ENCODE measurements around the gene NR2C1. TPM values are rescaled to one million over a fixed set of nuclear protein-coding genes. Genes with fewer than 3 reads are reported as not detected.
"Not testable (repeated sequence)": the region's sequence is repeated elsewhere in the genome, so short reads cannot be mapped to it uniquely, and the experiment has no call there.

Gene NR2C1
- total RNA-seq, 4 donors from 2014 or later = 13.3 to 36.0 (median 19.6) TPM

DNA sequence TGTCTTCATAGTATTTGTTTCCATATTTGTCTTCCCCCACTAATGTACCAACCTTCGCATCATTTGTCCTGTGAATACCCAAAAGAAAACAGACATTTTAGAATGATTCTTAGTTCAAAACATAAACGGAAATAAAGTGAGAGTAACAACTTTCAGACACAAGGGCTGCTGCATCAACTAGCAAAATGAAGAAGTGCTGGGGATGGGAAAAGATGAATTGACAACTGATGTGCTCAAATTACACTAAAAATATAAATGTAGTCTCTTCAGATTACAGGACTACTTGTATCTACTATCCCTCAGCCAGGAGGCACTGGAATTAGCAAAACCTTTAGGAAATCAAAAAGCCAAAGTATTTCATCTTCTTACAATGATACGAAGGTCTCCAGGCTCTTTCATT, 70.7 kb downstream of the NR2C1 start:
- 15 to 16% methylated on average over 3 of the region's 3 CpGs for WGBS, 2 donors
- Histone ChIP-seq H3K27ac (peak overlapping the region; percentile 88 to 94 (median 93)), H3K4me3 (peak overlapping the region; percentile 79 to 93 (median 86)), H3K27me3 (no peaks in the 10 kb centered on the region), H3K9me3 (peaks cover 0 to 8% (median 0%) of the 10 kb centered on the region in 3 donors), H3K36me3 (peaks cover 0 to 19% (median 0%) of the 10 kb centered on the region in 3 donors), H3K4me1 (peaks cover 8 to 43% (median 9%) of the 10 kb centered on the region in 3 donors)
- no peak for DNase-seq
- intact Hi-C loops (cut with DNase I) = no loop called here
- no peak for TF ChIP-seq POLR2A (IDR thresholded peaks at IDR 0.05)
- TF ChIP-seq, protein P1, sequence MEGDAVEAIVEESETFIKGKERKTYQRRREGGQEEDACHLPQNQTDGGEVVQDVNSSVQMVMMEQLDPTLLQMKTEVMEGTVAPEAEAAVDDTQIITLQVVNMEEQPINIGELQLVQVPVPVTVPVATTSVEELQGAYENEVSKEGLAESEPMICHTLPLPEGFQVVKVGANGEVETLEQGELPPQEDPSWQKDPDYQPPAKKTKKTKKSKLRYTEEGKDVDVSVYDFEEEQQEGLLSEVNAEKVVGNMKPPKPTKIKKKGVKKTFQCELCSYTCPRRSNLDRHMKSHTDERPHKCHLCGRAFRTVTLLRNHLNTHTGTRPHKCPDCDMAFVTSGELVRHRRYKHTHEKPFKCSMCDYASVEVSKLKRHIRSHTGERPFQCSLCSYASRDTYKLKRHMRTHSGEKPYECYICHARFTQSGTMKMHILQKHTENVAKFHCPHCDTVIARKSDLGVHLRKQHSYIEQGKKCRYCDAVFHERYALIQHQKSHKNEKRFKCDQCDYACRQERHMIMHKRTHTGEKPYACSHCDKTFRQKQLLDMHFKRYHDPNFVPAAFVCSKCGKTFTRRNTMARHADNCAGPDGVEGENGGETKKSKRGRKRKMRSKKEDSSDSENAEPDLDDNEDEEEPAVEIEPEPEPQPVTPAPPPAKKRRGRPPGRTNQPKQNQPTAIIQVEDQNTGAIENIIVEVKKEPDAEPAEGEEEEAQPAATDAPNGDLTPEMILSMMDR (IDR thresholded peaks at IDR 0.05) = no peak

DNA sequence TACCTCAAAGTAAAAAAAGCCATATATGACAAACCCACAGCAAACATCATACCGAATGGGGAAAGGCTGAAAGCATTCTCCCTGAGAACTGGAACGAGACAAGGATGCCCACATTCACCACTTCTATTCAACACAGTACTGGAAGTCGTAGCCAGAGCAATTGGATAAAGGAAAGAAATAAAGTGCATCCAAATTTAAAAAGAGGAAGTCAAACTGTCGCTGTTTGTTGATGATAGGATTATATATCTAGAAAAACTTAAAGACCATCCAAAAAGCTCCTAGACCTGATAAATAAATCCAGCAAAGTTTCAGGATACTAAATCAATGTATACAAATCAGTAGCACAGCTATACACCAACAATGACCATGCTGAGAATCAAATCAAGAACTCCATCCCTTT, 75.1 kb downstream of the NR2C1 start:
- H3K4me3 ChIP-seq = no peak overlapping the region
- no peaks in the 10 kb centered on the region for H3K9me3 ChIP-seq
- peaks cover 8 to 46% (median 9%) of the 10 kb centered on the region in 3 donors for H3K4me1 ChIP-seq
- DNase-seq = no peak
- TF ChIP-seq POLR2A (IDR thresholded peaks at IDR 0.05) = no peak
- TF ChIP-seq, protein P1 (IDR thresholded peaks at IDR 0.05) = no peak
- intact Hi-C loops (cut with DNase I) = no loop called here
- H3K27ac ChIP-seq = no peak overlapping the region
- H3K27me3 ChIP-seq = no peaks in the 10 kb centered on the region
- H3K36me3 ChIP-seq = peaks cover 0 to 45% (median 0%) of the 10 kb centered on the region in 3 donors
- 62 to 81% methylated on average over 4 of the region's 4 CpGs for WGBS, 2 donors

DNA sequence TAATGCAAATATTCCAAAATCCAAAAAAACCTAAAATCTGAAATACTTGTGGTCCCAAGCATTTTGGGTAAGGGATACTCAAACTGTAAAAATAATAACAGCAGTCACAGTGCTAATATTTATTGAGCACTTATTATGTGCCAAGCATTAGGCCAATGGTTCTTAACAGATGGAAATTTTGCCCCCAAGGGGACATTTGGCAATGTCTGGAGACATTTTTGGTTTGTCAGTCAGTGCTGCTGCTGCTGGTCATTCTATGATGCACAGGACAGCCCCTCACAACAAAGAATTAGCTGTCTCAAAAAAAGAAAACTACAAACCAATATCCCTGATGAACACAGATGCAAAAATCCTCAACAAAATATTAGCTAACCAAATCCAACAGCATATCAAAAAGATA, 75.7 kb downstream of the NR2C1 start:
- Histone ChIP-seq H3K4me3 (no peak overlapping the region), H3K27ac (no peak overlapping the region), H3K9me3 (no peaks in the 10 kb centered on the region), H3K4me1 (peaks cover 4 to 43% (median 9%) of the 10 kb centered on the region in 3 donors), H3K36me3 (peaks cover 0 to 50% (median 5%) of the 10 kb centered on the region in 3 donors), H3K27me3 (no peaks in the 10 kb centered on the region)
- intact Hi-C loops (cut with DNase I) = no loop called here
- DNase-seq = no peak
- TF ChIP-seq POLR2A (IDR thresholded peaks at IDR 0.05) = no peak
- TF ChIP-seq, protein P1 (IDR thresholded peaks at IDR 0.05) = no peak

DNA sequence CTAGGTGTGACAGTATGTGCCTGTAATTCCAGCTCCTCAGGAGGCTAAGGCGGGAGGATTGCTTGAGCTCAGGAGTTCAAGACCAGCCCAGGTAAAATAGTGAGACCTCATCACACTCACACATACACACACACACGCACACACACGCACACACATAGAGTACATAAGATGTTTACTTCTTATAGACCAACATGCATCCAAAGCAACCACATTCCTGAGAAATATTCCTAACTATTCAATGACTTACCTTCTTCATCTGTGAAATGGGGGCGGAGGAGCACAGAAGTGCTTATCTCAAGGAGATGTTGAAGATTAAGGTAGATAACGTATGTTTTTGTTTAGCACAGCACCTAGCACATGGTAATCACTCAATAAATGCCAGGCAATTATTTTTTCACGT, 76.4 kb downstream of the NR2C1 start:
- H3K4me1 ChIP-seq = peaks cover 0 to 37% (median 9%) of the 10 kb centered on the region in 3 donors
- H3K27ac ChIP-seq = no peak overlapping the region
- H3K9me3 ChIP-seq = no peaks in the 10 kb centered on the region
- 93% methylated on average over 6 of the region's 6 CpGs for WGBS, 2 donors
- TF ChIP-seq, protein P1 (IDR thresholded peaks at IDR 0.05) = no peak
- TF ChIP-seq POLR2A (IDR thresholded peaks at IDR 0.05) = no peak
- peaks cover 0 to 57% (median 7%) of the 10 kb centered on the region in 3 donors for H3K36me3 ChIP-seq
- intact Hi-C loops (cut with DNase I) = no loop called here
- no peak overlapping the region for H3K4me3 ChIP-seq
- H3K27me3 ChIP-seq = no peaks in the 10 kb centered on the region
- DNase-seq = no peak

DNA sequence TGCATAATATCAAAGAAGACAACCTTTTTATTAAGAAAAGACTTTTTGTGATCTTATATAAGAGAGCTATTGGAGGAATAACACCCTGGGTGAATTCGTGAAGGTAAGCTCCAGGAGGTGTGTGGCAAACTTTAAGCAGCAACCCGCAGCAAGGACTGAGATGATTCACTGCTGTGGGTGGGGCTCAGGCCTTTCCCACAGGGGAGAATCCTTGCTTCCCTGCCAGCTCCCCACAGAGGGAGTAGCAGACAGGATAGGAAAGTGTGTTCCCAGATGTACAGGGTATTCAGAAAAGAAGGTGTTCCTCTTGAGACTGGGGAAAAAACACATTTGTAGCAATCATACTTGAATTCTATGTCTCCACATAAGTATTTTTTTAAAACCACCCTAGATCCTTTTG, 79.1 kb downstream of the NR2C1 start:
- 28 to 70% methylated on average over 2 of the region's 2 CpGs for WGBS, 2 donors
- H3K27ac ChIP-seq = no peak overlapping the region
- H3K4me3 ChIP-seq = no peak overlapping the region
- no peaks in the 10 kb centered on the region for H3K9me3 ChIP-seq
- TF ChIP-seq, protein P1 (IDR thresholded peaks at IDR 0.05) = no peak
- no peak for TF ChIP-seq POLR2A (IDR thresholded peaks at IDR 0.05)
- peaks cover 0 to 64% (median 7%) of the 10 kb centered on the region in 3 donors for H3K36me3 ChIP-seq
- no peak for DNase-seq
- H3K4me1 ChIP-seq = peaks cover 0 to 10% (median 0%) of the 10 kb centered on the region in 3 donors
- no peaks in the 10 kb centered on the region for H3K27me3 ChIP-seq
- intact Hi-C loops (cut with DNase I) = no loop called here

DNA sequence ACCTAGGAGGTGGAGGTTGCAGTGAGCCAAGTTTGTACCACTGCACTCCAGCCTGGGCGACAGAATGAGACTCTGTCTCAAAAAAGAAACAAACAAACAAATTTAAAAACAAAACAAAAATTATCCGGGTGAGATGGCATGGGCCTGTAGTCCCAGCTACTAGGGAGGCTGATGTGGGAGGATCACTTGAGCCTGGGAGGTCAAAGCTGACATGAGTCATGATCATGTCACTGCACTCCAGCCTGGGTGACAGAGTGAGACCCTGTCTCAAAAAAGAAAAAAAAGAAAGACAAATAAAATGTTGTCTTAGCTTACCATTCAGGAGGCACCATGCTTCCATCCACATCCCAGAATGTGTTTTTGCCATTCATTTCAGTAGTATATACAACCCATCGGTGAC, 79.6 kb downstream of the NR2C1 start:
- peaks cover 0 to 67% (median 7%) of the 10 kb centered on the region in 3 donors for H3K36me3 ChIP-seq
- peaks cover 0 to 10% (median 0%) of the 10 kb centered on the region in 3 donors for H3K4me1 ChIP-seq
- DNase-seq; intact Hi-C loops (cut with DNase I); H3K27ac ChIP-seq; H3K27me3 ChIP-seq; H3K9me3 ChIP-seq; H3K4me3 ChIP-seq: not testable (repeated sequence)
- 78 to 93% methylated on average over 3 of the region's 3 CpGs for WGBS, 2 donors
